ENCODE measurements around the gene RFT1. TPM values are rescaled to one million over a fixed set of nuclear protein-coding genes. Genes with fewer than 3 reads are reported as not detected.
"Not testable (repeated sequence)": the region's sequence is repeated elsewhere in the genome, so short reads cannot be mapped to it uniquely, and the experiment has no call there.

Gene RFT1
- total RNA-seq, 2 experiments from 2014 or later: 49.3 to 50.7 TPM

DNA sequence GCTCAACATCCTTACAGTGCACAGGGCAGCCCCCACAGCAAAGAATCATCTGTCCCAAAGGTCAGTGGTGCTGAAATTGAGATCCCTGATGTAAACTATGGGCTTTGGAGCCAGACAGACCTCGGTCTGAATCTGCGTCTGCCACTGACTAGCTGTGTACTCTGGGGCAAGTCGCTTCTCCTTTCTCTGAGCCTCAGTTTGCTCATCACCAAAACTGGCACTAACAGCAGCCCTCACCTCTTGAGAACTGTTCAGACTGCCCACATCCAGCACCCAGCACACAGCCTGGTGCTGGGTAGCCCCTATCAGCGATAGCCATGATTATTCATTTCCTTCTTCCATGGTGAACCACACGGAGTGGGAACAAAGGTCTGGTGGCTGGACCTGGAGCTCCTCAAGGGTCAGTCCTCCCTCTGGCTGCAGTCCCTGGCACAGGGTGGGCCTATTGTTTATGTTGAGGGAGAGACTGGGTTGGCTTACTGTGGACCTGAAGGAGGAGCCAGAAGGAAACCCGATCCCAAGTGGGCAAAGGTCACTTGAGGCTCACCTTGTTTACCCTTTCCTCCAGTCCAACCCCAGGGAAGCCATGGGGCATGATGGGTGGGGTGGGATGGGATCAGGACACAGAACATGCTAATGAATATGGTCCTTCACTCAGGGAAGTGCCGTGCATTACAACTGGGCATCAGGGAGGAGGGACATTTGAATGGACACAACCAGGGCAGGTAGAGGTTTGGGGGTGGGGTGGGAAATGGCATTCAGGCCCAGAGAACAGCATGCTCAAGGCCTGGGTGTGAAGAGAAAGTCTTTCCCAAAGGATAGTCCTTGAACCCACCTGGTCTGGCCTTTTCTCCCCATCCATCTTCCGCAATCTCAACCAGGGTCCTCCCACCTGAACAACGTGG is 29.2 kb upstream of the RFT1 start:
- Mint-ChIP-seq H3K9me3 (no peaks in the 10 kb centered on the region), H3K36me3 (peaks cover 2% of the 10 kb centered on the region), H3K27ac (no peak overlapping the region), H3K4me1 (peaks cover 21% of the 10 kb centered on the region), H3K27me3 (peaks cover 30% of the 10 kb centered on the region), H3K4me3 (no peak overlapping the region)
- DNase-seq: no peak

DNA sequence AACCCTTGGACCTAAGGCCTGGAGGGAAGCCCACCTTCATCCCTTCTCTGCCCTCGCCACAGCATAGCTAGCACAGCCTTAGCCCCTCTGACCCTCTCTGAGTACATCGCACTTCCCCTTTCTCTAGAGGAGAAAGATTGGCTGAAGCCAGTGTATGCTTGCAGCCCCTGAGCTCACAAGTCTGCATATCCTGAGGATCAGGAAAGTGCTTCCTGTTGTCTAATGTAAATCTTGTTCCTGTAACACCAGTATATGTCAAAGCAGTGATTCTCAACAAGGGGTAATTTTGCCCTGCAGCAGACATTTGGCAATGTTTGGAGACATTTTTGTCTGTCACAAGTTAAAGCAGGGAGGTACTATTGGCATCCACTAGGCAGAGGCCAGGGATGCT is 28.5 kb upstream of the RFT1 start:
- DNase-seq: no peak
- peaks cover 21% of the 10 kb centered on the region for H3K4me1 Mint-ChIP-seq
- peaks cover 34% of the 10 kb centered on the region for H3K27me3 Mint-ChIP-seq
- H3K36me3 Mint-ChIP-seq: peaks cover 2% of the 10 kb centered on the region
- no peaks in the 10 kb centered on the region for H3K9me3 Mint-ChIP-seq
- H3K27ac Mint-ChIP-seq: no peak overlapping the region
- no peak overlapping the region for H3K4me3 Mint-ChIP-seq

- H3K36me3 Mint-ChIP-seq: peaks cover 2% of the 10 kb centered on the region
- DNase-seq: no peak
- no peaks in the 10 kb centered on the region for H3K9me3 Mint-ChIP-seq
- H3K27me3 Mint-ChIP-seq: peaks cover 40% of the 10 kb centered on the region
- peaks cover 17% of the 10 kb centered on the region for H3K4me1 Mint-ChIP-seq
- no peak overlapping the region for H3K4me3 Mint-ChIP-seq
- H3K27ac Mint-ChIP-seq: no peak overlapping the region
Measured at GRCh38 chr3:53157974-53158580, 27.8 kb upstream of the RFT1 start.

- Mint-ChIP-seq H3K36me3 (no peaks in the 10 kb centered on the region), H3K27me3 (peaks cover 40% of the 10 kb centered on the region), H3K27ac (no peak overlapping the region), H3K4me1 (peaks cover 7% of the 10 kb centered on the region), H3K4me3 (no peak overlapping the region), H3K9me3 (no peaks in the 10 kb centered on the region)
- no peak for DNase-seq
Measured at GRCh38 chr3:53156368-53156834, 26.2 kb upstream of the RFT1 start.

GRCh38 chr3:53155760-53156159 is 25.5 kb upstream of the RFT1 start:
- peaks cover 7% of the 10 kb centered on the region for H3K4me1 Mint-ChIP-seq
- no peak for DNase-seq
- no peaks in the 10 kb centered on the region for H3K9me3 Mint-ChIP-seq
- H3K27me3 Mint-ChIP-seq: peaks cover 40% of the 10 kb centered on the region
- no peaks in the 10 kb centered on the region for H3K36me3 Mint-ChIP-seq
- no peak overlapping the region for H3K27ac Mint-ChIP-seq
- H3K4me3 Mint-ChIP-seq: no peak overlapping the region

GRCh38 chr3:53154881-53155285 is 24.6 kb upstream of the RFT1 start:
- H3K27me3 Mint-ChIP-seq: peaks cover 36% of the 10 kb centered on the region
- no peaks in the 10 kb centered on the region for H3K9me3 Mint-ChIP-seq
- H3K27ac Mint-ChIP-seq: no peak overlapping the region

GRCh38 chr3:53153980-53154379 is 23.7 kb upstream of the RFT1 start:
- no peak overlapping the region for H3K4me3 Mint-ChIP-seq
- H3K4me1 Mint-ChIP-seq: no peaks in the 10 kb centered on the region
- H3K27ac Mint-ChIP-seq: no peak overlapping the region

More at GRCh38 chr3:53154881-53155285, 24.6 kb upstream of the RFT1 start:
- no peak overlapping the region for H3K4me3 Mint-ChIP-seq
- H3K36me3 Mint-ChIP-seq: no peaks in the 10 kb centered on the region
- no peak for DNase-seq
- H3K4me1 Mint-ChIP-seq: peaks cover under 1% of the 10 kb centered on the region

DNA sequence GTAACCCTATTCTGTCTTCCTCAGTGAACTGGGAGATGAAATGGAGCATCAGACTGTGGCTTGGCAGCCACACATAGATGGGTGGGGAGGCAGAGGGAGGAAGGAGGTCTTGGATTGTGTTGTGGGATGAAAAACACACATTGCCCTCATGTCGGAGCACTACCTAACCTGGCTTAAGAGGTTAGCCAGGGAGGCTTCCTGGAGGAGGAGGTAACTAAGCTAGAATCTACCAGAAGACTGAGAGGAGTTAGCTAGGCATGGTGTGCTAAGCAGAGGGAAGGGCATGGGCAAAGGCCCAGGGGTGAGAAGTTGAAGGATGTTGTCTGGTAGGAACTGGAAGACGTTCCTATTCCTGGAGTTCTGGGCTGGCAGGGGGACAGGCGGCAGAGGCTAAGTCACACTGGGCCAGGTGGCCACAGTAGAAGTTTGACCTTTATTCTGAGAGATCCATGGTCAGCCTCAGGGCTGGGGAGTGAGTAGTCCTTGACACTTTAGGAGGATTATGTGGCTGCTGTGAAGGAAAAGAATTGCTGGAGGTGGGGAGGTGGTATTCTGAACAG is 23.1 kb upstream of the RFT1 start:
- Mint-ChIP-seq H3K4me3 (no peak overlapping the region), H3K4me1 (no peaks in the 10 kb centered on the region), H3K36me3 (no peaks in the 10 kb centered on the region), H3K27ac (no peak overlapping the region), H3K9me3 (no peaks in the 10 kb centered on the region), H3K27me3 (peaks cover 36% of the 10 kb centered on the region)
- no peak for DNase-seq

More at GRCh38 chr3:53153980-53154379, 23.7 kb upstream of the RFT1 start:
- peaks cover 36% of the 10 kb centered on the region for H3K27me3 Mint-ChIP-seq
- no peak for DNase-seq
- H3K9me3 Mint-ChIP-seq: no peaks in the 10 kb centered on the region
- H3K36me3 Mint-ChIP-seq: no peaks in the 10 kb centered on the region

DNA sequence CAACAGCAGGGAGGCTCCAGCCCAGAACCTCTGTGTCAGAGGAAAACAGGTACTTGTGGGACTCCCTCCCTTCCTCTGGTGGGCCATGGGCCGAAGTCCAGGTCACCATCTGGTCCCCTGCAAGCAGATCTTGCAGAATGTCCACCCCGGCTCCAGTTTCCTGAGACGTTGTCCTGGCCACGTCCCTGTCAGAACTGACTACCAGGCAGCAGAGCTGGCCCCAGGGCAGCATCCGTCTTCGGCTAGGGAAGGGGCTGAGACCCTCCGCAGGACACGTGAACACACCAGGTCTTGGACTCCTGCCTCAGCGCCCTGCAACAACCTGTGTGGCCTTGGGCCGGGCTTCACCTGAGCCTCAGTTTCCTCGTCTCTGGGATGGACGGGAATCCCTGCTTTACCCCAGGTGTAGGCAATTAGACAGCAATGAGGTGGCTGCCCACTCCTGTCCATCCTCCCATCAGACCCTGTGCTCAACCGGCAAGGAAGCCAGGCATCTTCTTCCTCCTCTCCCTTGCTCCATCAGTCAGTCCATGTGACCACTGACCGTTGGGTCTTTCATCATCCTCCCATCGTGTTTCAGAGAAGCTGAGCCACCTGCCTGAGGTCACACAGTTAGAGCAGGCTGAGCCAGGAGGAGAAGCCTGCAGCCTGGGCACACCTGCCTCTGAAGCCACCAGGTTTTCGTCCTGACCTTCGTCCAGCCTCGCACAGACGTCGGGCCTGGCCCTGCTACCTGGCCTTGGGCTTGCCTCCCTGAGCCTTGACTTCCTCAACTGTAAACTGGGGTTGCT is 21.8 kb upstream of the RFT1 start:
- Mint-ChIP-seq H3K9me3 (no peaks in the 10 kb centered on the region), H3K4me3 (no peak overlapping the region), H3K27me3 (peaks cover 29% of the 10 kb centered on the region), H3K4me1 (no peaks in the 10 kb centered on the region), H3K27ac (no peak overlapping the region), H3K36me3 (no peaks in the 10 kb centered on the region)
- DNase-seq: no peak

- Mint-ChIP-seq H3K4me3 (no peak overlapping the region), H3K9me3 (no peaks in the 10 kb centered on the region), H3K4me1 (no peaks in the 10 kb centered on the region), H3K27ac (no peak overlapping the region), H3K36me3 (no peaks in the 10 kb centered on the region), H3K27me3 (peaks cover 24% of the 10 kb centered on the region)
- DNase-seq: no peak
Measured at GRCh38 chr3:53151465-53151864, 21.2 kb upstream of the RFT1 start.

DNA sequence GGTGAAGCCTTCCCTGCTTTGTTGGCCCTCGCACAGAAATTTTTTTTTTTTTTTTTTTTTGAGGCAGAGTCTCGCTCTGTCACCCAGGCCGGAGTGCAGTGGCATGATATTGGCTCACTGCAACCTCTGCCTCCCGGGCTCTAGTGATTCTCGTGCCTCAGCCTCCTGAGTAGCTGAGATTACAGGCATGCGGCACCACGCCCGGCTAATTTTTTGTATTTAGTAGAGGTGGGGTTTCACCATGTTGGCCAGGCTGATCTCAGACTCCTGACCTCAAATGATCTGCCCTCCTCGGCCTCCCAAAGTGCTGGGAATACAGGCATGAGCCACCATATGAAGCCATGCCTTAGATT is 20.8 kb upstream of the RFT1 start:
- H3K4me3 Mint-ChIP-seq, H3K27ac Mint-ChIP-seq, H3K9me3 Mint-ChIP-seq, DNase-seq, H3K4me1 Mint-ChIP-seq, H3K36me3 Mint-ChIP-seq: not testable (repeated sequence)
- peaks cover 20% of the 10 kb centered on the region for H3K27me3 Mint-ChIP-seq

- Mint-ChIP-seq H3K4me3 (no peak overlapping the region), H3K4me1 (no peaks in the 10 kb centered on the region), H3K9me3 (no peaks in the 10 kb centered on the region), H3K27ac (no peak overlapping the region), H3K27me3 (peaks cover 16% of the 10 kb centered on the region), H3K36me3 (no peaks in the 10 kb centered on the region)
- no peak for DNase-seq
Measured at GRCh38 chr3:53150247-53151085, 20.2 kb upstream of the RFT1 start.

DNA sequence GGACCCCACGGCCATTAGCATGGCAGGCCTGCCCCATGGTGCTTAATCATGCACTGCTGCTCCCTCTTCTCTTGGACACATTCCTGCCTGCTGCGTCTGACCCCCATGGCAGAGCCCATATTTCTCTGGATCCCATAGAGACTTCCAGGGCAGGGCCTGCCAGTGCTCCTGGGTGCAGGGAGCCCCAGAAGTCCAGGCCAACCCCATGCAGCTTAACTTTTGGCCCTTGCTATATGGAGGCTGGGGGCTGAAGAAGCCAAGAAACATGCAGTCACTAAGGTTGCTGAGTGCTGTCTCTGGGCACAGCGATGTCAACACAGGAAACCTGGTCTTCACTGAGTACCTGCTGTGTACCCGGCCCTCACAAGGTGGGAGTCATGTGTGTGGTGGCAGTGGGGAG is 19.5 kb upstream of the RFT1 start:
- no peak for DNase-seq
- Mint-ChIP-seq H3K9me3 (no peaks in the 10 kb centered on the region), H3K27me3 (peaks cover 12% of the 10 kb centered on the region), H3K36me3 (no peaks in the 10 kb centered on the region), H3K27ac (no peak overlapping the region), H3K4me1 (no peaks in the 10 kb centered on the region), H3K4me3 (no peak overlapping the region)

DNA sequence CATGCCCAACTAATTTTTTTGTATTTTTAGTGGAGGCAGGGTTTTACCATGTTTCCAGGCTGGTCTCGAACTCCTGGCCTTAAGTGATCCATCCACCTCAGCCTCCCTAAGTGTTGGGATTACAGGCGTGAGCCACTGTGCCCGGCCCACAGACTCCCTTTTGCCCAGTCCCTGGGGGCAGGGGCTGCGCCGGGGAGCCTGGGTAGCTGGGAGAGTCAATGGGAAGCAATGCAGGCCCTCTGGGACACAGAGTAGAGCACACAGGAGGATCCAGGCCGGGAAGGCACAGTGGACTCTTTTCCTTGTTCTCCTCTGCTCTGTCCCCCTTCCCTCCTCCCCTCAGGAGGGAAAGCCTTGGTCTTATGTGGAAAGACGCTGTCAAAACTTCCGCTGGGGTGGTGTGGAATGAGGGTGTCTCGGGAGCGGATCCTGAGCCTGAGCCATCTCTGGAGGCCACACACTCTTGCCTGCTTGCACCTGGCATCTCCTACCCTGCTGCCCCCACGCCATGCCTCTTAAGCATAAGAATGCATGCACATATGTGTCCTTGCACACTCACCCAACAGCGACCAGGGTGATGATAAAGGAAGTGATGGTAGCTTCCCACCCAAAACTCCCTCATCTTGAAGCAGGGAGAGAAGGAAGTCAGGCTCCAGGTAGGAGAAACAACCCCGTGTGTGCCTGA is 18.9 kb upstream of the RFT1 start:
- Mint-ChIP-seq H3K27me3 (peaks cover 7% of the 10 kb centered on the region), H3K27ac (no peak overlapping the region), H3K4me3 (no peak overlapping the region), H3K36me3 (no peaks in the 10 kb centered on the region), H3K9me3 (no peaks in the 10 kb centered on the region), H3K4me1 (no peaks in the 10 kb centered on the region)
- DNase-seq: no peak
